GM18519 (cell line): Measurements from ENCODE around the gene MRPL54.

Source experiments
- ATAC-seq: cut with Tn5 transposase; IDR thresholded peaks from one replicate; pipeline ENCODE4 v1.9.1; 2021; ENCODE audit warnings: mild to moderate bottlenecking, moderate library complexity; ENCODE audit not compliant: unreplicated experiment, low FRiP score

The MRPL54 gene

GRCh38 chr19:3767050-3767449 lies 4.6 kb downstream of the MRPL54 start:
- ATAC-seq: no peak

GRCh38 chr19:3768015-3768747 lies 5.7 kb downstream of the MRPL54 start:
- no peak for ATAC-seq

GRCh38 chr19:3768748-3769099 lies 6.2 kb downstream of the MRPL54 start:
- ATAC-seq: no peak

GRCh38 chr19:3769494-3769893 lies 7.0 kb downstream of the MRPL54 start:
- no peak for ATAC-seq

- no peak for ATAC-seq
These were observed 7.9 kb downstream of the MRPL54 start for GRCh38 chr19:3770136-3770999.

- no peak for ATAC-seq
These were observed 8.8 kb downstream of the MRPL54 start for GRCh38 chr19:3771000-3771905.

GRCh38 chr19:3771906-3772455 lies 9.5 kb downstream of the MRPL54 start, which contains the start of gene RAX2:
Gene RAX2 (minus strand): TSS chr19:3772228. CDS start chr19:3771742, 486 bp downstream.
- ATAC-seq: no peak

- no peak for ATAC-seq
These were observed 11.5 kb downstream of the MRPL54 start for GRCh38 chr19:3773814-3774515.

GRCh38 chr19:3774621-3775373 lies 12.3 kb downstream of the MRPL54 start:
- no peak for ATAC-seq

- ATAC-seq: no peak
These were observed 12.9 kb downstream of the MRPL54 start for GRCh38 chr19:3775374-3775711.

GRCh38 chr19:3775831-3776230 lies 13.3 kb downstream of the MRPL54 start:
- ATAC-seq: no peak

- no peak for ATAC-seq
These were observed 14.1 kb downstream of the MRPL54 start for GRCh38 chr19:3776479-3777040.

- ATAC-seq: no peak
These were observed 15.8 kb downstream of the MRPL54 start for GRCh38 chr19:3778104-3778867.

- no peak for ATAC-seq
These were observed 16.6 kb downstream of the MRPL54 start for GRCh38 chr19:3778899-3779723.

- no peak for ATAC-seq
These were observed 18.4 kb downstream of the MRPL54 start for GRCh38 chr19:3780786-3781304.

GRCh38 chr19:3781603-3782002 lies 19.1 kb downstream of the MRPL54 start:
- no peak for ATAC-seq

- no peak for ATAC-seq
These were observed 19.8 kb downstream of the MRPL54 start for GRCh38 chr19:3782330-3782729.
